Cardiac fibroblast (primary cell): ENCODE results near the gene LRP11.
A peak's percentile ranks its signal among the peaks of the same experiment; 100 is the strongest.

Source experiments
- DNase-seq, 2 donors: peaks; one replicate each; pipeline versions ENCODE4 v3.0.0 to v3.0.0-alpha.2; 2010; ENCODE audit warnings: low read depth in 2 of 2
- H3K4me3 ChIP-seq, 2 donors: replicated peaks in 1 of 2; 1 replicate in 1 of 2; 2 replicates in 1 of 2; pipeline ENCODE4 v1.5.1; 2011; ENCODE audit warnings: low read depth in 2 of 2, low read length in 2 of 2, mild to moderate bottlenecking in 2 of 2, moderate library complexity in 1 of 2
- CTCF ChIP-seq: IDR thresholded peaks from one replicate; pipeline ENCODE4 v1.5.1; 2011; ENCODE audit warnings: low read depth, mild to moderate bottlenecking, low read length, inconsistent platforms

Gene LRP11

GRCh38 chr6:149782337-149782736 lies 81.8 kb downstream of the LRP11 start:
- no peak overlapping the region for H3K4me3 ChIP-seq
- no peak for TF ChIP-seq CTCF
- DNase-seq: no peak

DNA sequence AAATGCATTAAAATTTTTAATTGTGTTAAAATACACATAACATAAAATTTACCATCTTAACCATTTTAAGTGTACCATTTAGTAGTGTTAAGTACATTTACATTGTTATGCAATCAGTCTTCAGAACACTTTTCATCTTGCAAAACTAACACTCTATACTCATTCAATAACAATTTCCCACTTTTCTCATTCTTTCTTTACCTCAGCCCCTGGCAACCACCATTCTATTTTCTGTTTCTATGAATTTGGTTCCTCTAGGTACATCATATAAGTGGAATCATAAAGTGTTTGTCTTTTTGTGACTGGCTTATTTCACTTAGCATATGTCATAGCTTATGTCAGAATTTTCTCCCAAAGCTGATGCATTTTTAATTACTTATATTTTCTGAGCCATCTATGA lies 82.4 kb downstream of the LRP11 start:
- DNase-seq: peak in 1 of 2 donors; percentile 13
- TF ChIP-seq CTCF: no peak
- no peak overlapping the region for H3K4me3 ChIP-seq

DNA sequence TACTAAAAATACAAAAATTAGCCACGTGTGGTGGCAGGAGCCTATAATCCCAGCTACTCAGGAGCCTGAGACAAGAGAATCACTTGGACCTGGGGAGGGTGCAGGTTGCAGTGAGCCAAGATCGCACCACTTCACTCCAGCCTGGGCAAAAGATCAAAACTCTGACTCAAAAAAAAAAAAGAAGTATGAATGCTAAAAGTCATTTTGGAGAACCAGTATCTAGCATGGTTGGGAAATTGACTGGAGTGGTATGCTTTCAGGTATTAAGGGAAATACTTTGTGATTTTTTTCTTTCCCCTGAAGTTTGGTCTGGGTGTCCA lies 84.6 kb downstream of the LRP11 start:
- no peak for TF ChIP-seq CTCF
- no peak overlapping the region for H3K4me3 ChIP-seq
- peak in 1 of 2 donors; percentile 22 for DNase-seq

DNA sequence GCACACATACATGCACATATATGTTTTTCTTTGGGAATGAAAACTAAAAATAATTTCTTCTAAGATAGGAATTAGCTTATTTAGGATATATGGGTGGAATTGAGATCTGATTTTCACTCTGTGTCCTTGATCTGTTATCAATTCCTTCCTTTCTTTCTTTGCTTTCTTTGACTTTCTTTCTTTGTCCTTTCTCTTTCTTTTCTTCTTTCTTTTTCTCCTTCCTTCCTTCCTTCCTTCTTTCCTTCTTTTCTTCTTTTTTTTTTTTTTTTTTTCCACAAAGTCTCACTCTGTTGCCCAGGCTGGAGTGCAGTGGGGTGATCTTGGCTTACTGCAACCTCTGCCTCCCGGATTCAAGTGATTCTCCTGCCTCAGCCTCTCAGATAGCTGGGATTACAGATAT lies 86.5 kb downstream of the LRP11 start:
- H3K4me3 ChIP-seq: no peak overlapping the region
- no peak for DNase-seq
- no peak for TF ChIP-seq CTCF

- no peak for DNase-seq
- H3K4me3 ChIP-seq: no peak overlapping the region
- TF ChIP-seq CTCF: no peak
Observed at GRCh38 chr6:149771925-149772324, 92.2 kb downstream of the LRP11 start.

GRCh38 chr6:149771185-149771584 lies 93.0 kb downstream of the LRP11 start:
- H3K4me3 ChIP-seq: no peak overlapping the region
- no peak for DNase-seq
- TF ChIP-seq CTCF: no peak

GRCh38 chr6:149769676-149770075 lies 94.5 kb downstream of the LRP11 start:
- TF ChIP-seq CTCF: no peak
- DNase-seq: no peak

More at GRCh38 chr6:149769676-149770075, 94.5 kb downstream of the LRP11 start:
- no peak overlapping the region for H3K4me3 ChIP-seq
